ENCODE measurements around the gene PCMTD2. TPM values are rescaled to one million over a fixed set of nuclear protein-coding genes. Genes with fewer than 3 reads are reported as not detected.

PCMTD2 gene
- total and polyA plus RNA-seq, 2 experiments from 2014 or later = 33.8 to 76.1 TPM

DNA sequence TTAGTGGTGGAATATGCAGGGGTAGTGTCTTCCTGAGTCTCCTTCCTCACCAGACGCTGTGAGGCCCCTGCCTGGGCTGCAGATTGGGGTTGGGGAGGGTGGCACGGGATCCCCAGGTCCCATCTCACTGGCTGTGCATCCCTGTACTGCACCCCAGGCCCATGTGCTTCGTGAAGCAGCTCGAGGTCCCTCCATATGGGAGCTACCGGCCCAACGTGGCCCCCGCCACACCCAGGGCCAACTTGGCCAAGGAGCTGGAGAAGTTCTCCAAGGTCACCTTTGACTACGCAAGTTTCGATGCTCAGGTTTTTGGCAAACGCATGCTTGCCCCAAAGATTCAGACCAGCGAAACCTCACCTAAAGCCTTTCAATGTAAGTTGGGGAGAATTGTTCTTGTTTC is 38.6 kb upstream of the PCMTD2 start:
- Histone ChIP-seq H3K36me3 (ENCODE audit: insufficient read depth) (no peaks in the 10 kb centered on the region), H3K4me3 (no peak overlapping the region), H3K27me3 (ENCODE audit: insufficient read depth) (no peaks in the 10 kb centered on the region), H3K79me2 (replicated peaks; ENCODE audit: insufficient read depth) (no peaks in the 10 kb centered on the region), H3K4me2 (no peak overlapping the region), H2AFZ (no peak overlapping the region), H4K20me1 (replicated peaks; ENCODE audit: insufficient read depth) (no peaks in the 10 kb centered on the region), H3K4me1 (ENCODE audit: insufficient read depth) (no peaks in the 10 kb centered on the region), H3K27ac (ENCODE audit: low read depth) (no peak overlapping the region), H3K9me2 (ENCODE audit: insufficient read depth) (no peaks in the 10 kb centered on the region), H3F3A (replicated peaks; ENCODE audit: low read depth) (no peaks in the 10 kb centered on the region)
- H3K4me1 Mint-ChIP-seq = peaks cover 7% of the 10 kb centered on the region; the same call in 2 of the 3 replicates
- H3K4me3 Mint-ChIP-seq = no peak overlapping the region
- DNase-seq (ENCODE audit: low spot score) = no peak
- no peaks in the 10 kb centered on the region for H3K36me3 Mint-ChIP-seq (ENCODE audit: low read depth)
- H3K27me3 Mint-ChIP-seq (ENCODE audit: insufficient read depth, low read depth, poor library complexity) = no peaks in the 10 kb centered on the region
- H3K9me3 Mint-ChIP-seq = no peaks in the 10 kb centered on the region
- no peak overlapping the region for H3K27ac Mint-ChIP-seq
- ATAC-seq = no peak
- no peak for TF ChIP-seq REST (IDR thresholded peaks at IDR 0.05; ENCODE audit: unreplicated experiment)
- TF ChIP-seq, protein P1, sequence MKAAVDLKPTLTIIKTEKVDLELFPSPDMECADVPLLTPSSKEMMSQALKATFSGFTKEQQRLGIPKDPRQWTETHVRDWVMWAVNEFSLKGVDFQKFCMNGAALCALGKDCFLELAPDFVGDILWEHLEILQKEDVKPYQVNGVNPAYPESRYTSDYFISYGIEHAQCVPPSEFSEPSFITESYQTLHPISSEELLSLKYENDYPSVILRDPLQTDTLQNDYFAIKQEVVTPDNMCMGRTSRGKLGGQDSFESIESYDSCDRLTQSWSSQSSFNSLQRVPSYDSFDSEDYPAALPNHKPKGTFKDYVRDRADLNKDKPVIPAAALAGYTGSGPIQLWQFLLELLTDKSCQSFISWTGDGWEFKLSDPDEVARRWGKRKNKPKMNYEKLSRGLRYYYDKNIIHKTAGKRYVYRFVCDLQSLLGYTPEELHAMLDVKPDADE (IDR thresholded peaks at IDR 0.05) = no peak
- no peak for TF ChIP-seq EZH2 (IDR thresholded peaks at IDR 0.05; ENCODE audit: low read depth, unreplicated experiment)
- no peak for TF ChIP-seq POLR2AphosphoS5 (IDR thresholded peaks at IDR 0.05; ENCODE audit: low read depth)
- TF ChIP-seq EZH2phosphoT487 (IDR thresholded peaks at IDR 0.05; ENCODE audit: unreplicated experiment) = no peak
- no peak for TF ChIP-seq ZNF462 (CRISPR knock-in tag; IDR thresholded peaks at IDR 0.05)
- TF ChIP-seq ZNF114 (CRISPR knock-in tag; IDR thresholded peaks at IDR 0.05) = no peak
- no peak for TF ChIP-seq NANOG (IDR thresholded peaks at IDR 0.05; ENCODE audit: borderline replicate concordance)
- no peak for TF ChIP-seq ZNF331 (CRISPR knock-in tag; IDR thresholded peaks at IDR 0.05; ENCODE audit: low read depth)
- TF ChIP-seq STAT1 (IDR thresholded peaks at IDR 0.05; ENCODE audit: unreplicated experiment) = no peak
- TF ChIP-seq, protein P2, sequence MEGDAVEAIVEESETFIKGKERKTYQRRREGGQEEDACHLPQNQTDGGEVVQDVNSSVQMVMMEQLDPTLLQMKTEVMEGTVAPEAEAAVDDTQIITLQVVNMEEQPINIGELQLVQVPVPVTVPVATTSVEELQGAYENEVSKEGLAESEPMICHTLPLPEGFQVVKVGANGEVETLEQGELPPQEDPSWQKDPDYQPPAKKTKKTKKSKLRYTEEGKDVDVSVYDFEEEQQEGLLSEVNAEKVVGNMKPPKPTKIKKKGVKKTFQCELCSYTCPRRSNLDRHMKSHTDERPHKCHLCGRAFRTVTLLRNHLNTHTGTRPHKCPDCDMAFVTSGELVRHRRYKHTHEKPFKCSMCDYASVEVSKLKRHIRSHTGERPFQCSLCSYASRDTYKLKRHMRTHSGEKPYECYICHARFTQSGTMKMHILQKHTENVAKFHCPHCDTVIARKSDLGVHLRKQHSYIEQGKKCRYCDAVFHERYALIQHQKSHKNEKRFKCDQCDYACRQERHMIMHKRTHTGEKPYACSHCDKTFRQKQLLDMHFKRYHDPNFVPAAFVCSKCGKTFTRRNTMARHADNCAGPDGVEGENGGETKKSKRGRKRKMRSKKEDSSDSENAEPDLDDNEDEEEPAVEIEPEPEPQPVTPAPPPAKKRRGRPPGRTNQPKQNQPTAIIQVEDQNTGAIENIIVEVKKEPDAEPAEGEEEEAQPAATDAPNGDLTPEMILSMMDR (conservative IDR thresholded peaks at IDR 0.05; ENCODE audit: low read depth in 2 of 2) = no peak
- TF ChIP-seq JUNB (IDR thresholded peaks at IDR 0.05; ENCODE audit: unreplicated experiment) = no peak
- no peak for TF ChIP-seq CREB1 (CRISPR knock-in tag; IDR thresholded peaks at IDR 0.05; ENCODE audit: low read depth)
